GM21737 (cell line): Measurements from ENCODE around the gene SLC9A5.

Experiments
- ATAC-seq: cut with Tn5 transposase; IDR thresholded peaks from one replicate; pipeline ENCODE4 v1.9.1; 2021; ENCODE audit warnings: mild to moderate bottlenecking, moderate library complexity; ENCODE audit not compliant: unreplicated experiment

The SLC9A5 gene

DNA sequence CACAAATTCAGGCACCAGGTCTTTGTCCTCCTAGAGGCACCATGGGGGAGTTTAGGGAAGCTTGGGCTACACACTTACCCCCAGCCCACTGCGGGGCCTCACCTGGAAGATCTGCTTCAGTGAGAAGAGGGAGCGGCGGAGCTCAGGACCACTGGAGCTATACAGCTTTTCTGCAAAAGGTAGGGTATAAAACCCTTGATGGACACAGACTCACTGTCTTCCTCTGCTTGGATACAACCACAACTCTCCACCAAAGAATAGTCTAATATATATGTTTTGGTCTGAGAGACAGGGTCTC, 10.6 kb upstream of the SLC9A5 start:
- ATAC-seq, result no peak

GRCh38 chr16:67238806-67239470, 9.8 kb upstream of the SLC9A5 start:
- no peak for ATAC-seq

DNA sequence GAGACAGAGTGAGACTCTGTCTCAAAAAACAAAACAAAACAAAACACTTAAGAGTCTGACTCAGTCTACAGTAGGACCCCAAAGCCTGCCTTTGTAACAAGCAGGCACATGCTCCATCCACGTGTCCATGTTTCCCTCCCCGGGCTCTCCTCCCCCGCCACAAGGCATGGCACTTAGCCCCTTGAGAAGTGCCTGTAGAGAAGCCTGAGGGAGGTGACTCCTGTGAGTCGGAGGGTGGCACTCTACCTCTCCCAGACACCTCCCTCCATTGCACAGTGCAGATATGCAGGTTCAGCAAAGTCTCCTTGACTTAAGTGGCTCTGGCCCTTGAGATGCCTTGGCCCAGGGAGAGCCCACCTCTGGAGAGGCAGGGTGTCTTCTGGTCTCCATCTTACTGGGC, 8.3 kb upstream of the SLC9A5 start:
- no peak for ATAC-seq

DNA sequence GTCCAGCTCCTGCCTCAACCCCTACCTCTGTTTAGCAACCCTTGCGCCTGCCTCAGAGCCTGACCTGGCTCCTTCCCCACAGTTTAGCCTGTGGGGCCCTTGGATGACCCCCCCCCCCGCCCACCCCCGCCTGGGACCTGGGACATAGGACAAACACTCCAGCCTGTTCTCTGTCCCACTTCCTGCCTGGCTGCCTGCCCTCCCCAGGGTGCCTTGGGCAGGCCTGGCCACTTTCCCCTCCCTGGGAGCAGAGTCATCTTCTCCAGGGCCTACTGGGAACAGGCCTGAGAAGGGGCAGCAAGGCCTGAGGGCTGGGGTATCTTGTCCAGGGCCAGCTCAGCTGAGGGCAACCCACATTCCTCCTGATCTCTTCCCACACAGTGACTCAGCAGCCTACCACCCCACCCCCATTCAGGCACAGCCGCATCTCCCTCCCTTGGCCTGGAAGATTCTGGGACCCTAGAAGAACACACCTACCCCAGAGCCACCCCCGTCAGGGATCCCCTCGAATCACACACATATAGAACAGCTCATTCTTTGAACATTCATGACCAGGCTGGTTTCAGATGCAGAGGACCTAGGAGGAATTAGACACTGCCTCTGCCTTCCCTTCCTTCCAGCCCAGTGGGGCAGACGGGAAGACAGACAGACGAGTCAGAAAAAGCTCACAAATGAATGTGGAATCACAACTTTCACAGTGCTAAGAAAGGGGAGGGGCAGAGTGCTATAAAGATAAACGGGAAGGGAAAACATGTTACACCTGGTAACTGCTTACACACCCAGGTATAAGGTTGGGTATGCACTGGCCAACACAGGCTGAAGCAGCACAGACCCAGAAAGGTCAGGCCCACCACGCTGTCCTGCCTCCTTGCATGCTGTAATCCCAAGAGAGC, 7.5 kb upstream of the SLC9A5 start:
- ATAC-seq, result no peak

DNA sequence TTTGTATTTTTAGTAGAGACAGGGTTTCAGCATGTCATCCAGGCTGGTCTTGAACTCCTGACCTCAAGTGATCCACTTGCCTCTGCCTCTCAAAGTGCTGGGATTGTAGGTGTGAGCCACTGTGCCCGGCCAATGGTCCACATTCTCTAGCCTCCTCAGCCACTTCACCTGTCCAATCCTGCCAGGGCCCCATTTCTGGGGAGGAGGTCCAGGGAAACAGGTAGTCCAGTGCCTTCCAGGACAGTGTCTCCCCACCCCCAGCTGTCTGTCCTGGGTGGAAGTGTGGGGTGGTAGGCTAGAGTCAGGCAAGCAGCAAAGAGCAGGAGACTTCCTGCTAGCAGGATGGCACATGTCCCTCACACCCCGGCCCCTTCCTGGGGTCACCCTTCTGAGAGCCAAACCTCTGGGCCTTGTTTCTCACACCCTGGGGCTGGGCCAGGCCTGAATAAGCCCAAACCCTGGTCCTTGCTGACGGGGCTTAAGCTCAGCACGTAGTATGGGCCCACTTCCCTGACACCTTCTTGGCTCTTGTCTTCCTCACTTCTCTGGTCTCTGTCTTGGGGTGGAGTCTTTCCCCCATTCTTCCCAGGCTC, 6.5 kb upstream of the SLC9A5 start:
- ATAC-seq, result no peak

DNA sequence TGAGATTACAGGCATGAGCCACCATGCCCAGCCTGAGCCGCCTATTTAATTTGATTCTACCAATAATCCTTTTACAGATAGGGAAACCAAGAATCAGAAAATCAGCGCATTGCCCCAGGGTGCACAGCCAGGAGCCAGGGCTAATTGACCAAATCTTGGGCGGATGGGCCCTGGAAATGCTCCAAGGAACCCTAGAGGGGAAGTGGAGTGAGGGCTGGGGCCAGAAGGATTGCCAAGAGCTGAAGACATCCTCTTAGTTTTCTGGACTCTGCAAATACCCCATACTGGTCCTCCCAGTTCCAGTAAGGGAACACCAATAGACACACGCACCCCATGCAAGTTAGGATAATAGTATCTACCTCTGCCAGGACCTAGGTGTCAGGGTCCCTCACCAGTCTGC, 5.3 kb upstream of the SLC9A5 start:
- no peak for ATAC-seq

GRCh38 chr16:67244387-67245185, 4.2 kb upstream of the SLC9A5 start:
- ATAC-seq, result peak; percentile 44

DNA sequence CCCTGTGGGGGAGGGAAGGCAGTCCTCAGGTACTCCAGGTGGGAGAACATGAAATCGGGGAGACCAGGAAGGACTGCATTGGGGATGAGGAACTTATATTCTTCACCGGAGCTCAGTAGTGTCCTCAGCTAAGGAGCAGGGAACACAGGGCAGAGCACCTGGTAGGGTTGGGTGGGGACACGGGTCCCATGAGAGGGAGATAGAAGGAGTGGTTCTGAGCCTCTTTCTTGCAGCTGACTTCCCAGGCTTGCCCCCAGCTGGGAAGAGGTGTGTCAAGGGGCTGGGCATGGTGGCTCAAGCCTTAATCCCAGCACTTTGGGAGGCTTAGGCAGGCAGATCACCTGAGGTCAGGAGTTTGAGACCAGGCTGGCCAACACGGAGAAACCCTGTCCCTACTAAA, 3.6 kb upstream of the SLC9A5 start:
- ATAC-seq, result no peak

DNA sequence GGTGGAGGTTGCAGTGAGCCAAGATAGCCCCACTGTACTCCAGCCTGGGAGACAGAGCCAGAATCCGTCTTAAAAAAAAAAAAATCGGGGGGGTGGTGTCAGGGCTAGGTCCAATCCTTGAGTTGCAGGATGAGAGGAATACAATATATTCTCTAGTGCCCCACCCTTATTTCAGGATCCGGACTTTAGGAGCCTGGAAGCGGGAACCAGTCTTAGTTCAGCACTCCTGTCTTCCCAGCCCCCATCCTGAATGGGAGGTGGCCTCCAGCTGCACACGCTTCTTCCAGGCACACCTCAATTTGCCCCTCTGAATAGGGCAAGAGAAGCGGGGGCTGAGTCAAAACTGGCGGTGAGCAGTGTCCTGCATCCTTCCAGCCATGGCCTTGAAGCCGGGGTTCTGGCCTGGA, 3.1 kb upstream of the SLC9A5 start:
- ATAC-seq, result no peak

DNA sequence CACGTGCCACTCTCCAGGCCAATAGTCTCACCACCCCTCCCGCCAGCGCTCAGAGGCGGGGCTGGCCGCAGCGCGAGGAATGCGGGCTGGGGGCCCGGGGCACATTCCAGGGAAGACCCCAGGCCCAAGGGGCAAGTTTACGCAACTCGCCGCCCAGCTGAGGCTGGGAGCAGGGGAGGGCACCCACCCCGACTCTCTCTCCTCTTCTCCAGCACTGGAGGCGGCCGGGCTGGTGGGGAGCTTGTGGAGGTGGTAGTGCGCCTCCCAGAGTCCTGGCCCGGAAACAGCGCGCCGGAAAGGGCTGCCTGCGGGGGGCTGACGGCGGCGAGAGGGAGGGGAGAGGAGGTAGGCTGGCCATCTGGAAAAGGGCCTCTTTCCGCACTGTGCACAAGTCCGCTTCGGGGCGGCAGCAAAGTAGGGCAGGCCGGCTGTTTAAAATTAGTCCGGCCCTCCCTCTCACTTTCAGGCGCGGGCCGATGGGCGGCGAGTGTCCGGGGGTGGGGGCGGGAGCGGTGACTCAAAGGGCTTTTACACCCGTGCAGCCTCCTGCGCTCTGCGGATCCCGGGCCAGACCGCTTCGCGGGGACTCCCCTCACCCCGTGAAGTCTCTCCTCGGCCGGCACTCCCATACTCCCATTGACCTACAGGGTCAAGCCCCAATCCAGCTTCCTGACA, 2.6 kb upstream of the SLC9A5 start:
- ATAC-seq, result peak; percentile 21

DNA sequence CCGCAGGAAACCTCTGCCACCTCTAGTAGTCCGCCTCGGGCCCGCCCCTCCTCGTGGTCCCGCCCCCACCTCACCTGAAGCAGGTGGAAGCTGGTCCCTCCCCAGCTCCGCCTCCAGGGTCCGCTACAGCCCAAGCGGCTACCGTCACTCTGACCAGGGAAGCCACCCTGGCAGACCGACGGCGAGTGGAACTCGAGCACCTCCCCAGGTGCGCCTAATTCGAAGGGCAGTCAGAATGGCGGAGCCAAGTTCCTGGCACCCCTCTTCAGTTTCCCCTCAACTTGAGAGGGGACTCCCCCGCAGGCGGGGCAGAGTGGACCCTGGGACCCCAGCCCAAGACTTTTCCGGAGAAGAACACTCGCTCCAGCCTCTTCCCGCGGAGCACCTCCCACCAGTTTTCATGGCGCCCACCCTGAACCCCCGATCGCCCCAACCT, 2.0 kb upstream of the SLC9A5 start:
- ATAC-seq, result peak; percentile 16

DNA sequence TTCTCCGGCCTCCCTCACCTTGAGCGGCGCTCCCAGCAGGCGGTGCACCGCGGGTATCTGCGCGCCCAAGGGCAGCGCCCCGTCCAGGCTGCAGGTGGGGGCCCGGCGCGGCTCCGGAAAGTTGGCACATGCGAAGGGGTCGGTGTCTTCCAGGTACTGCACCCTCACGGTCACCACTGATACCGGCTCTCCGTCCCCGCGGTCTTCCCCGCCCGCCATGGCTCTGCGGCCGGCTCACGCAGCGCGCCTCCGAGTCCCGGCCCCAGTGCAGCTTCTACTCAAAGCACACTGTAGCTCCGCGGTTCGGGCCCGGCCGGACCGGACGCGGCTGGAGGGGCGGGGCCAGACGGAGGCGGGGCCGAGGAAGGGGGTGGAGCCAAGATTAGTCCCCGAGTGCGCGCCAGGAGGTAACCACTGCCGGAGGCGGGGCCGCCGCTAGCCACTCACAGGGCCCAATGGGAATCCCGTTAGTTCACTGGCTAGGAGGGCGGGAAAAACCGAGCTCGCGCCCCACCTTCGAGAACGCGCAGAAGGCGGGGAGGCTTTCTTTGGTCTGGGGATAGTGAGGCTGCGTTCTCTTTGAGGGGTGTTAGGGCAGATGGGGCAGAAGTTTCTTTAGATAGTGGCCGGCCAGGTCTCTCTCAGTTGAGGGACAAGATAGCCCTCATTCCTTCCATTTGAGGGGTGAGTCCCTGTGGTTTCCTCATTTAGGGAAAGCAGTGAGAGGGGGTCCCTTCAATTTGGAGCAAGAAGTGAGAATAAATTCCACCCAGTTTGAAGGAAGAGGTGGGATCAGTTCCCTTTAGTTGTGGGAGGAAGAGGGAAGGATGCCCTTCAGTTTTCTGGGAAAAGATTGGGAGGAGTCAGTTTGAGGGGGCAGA, 1.3 kb upstream of the SLC9A5 start, which contains the start of gene FHOD1:
TSS of gene FHOD1 (minus strand) at position 290 of the 881 bp plus-strand sequence. CDS start at position 219, 71 bp downstream.
- ATAC-seq, result peak; percentile 47

DNA sequence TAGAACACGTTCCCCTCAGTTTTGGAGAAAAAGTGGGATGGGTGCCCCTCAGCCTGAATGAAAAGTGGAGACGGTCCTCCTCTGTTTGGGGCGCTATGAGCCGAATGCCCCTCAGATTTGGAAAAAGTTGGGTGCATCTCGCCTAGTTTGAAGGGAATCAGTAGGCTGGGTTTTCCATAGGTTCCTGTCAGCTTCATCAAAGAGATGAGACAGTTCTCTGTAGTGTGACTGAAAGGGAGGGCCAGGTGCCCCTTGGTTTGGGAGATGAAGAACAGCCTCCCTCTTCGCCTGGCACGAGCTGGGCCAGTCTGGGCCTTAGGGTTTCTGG, 742 bp upstream of the SLC9A5 start:
- no peak for ATAC-seq

DNA sequence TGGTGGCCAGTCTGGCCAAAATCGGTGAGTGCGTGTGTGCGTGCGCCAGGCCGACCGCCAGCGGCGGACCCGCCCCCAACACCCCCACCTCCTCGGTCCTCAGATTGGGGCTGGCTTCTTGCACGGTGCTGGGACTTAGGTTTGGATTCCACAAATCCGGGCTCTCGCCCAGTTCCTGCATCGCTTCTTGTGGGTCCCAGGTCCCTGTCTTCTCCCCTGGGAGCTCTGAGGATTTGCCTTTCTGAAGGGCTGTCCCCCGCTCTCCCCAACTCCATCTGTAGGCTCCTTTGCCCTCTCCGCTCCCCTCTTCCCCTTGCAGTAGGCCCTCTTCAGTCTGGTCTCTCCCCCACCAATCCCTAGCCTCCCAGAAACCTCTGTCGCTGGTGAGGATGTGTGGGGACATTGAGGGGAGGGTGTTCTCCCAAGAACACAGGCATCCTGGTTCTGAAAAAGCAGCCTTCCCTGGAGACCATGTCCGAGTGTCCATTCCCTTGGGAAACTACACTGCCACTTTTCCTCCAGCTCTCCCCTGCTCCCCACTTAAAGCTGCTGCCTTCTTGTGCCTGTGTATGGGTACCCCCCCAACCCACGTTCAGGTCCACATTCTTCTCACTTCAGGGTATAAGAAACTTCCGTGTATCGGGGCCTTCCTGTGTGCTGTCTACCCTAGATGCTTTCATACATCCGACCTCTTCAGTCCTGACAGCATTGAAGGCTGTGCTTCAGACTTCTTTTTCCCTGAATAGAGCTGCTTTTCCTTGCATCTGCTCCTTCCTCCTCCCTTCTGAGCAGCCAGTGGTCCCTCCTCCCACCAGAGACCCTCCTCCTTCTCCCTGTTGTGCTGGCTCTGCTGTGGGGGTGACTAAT, 632 bp downstream of the SLC9A5 start:
- ATAC-seq, result no peak

DNA sequence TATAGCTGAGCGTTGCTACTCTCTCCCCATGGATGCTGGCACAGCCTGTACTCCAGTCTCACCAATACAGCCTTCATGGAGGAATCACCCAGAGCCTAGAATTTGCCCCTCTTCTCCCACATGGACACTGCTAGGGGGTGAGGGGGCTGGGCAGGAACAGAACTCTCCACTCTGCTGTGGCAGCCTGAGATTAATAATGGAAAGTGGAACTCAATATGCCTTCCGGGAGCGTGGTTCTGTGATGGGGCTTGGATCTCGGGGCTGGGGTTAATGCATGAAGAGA, 1.2 kb downstream of the SLC9A5 start:
- ATAC-seq, result no peak

- ATAC-seq, result no peak
Observed at GRCh38 chr16:67252609-67253497, 4.1 kb downstream of the SLC9A5 start.

- no peak for ATAC-seq
Observed at GRCh38 chr16:67254801-67255552, 6.2 kb downstream of the SLC9A5 start.
